HL-60 (cell line): ENCODE data around the gene SUN1.

Experiments
- DNase-seq, 2 experiments: peaks; one replicate each; pipeline ENCODE4 v3.0.0-alpha.2; 2010 to 2020; ENCODE audit warnings: low read depth in 1 of 2, low spot score in 1 of 2
- H3K27ac ChIP-seq: fragments of 250-450 bp; sonication (Bioruptor Pico); replicated peaks from 2 replicates; pipeline ENCODE4 v1.5.1; 2020; ENCODE audit warnings: mild to moderate bottlenecking, moderate library complexity
- H3K27me3 ChIP-seq: fragments of 250-450 bp; sonication (Bioruptor Pico); 2 replicates; pipeline ENCODE4 v1.5.1; 2021; ENCODE audit warnings: mild to moderate bottlenecking, moderate library complexity; ENCODE audit not compliant: insufficient read depth, poor library complexity, severe bottlenecking
- H3K4me3 ChIP-seq: replicated peaks from 2 replicates; pipeline ENCODE4 v1.5.1; 2011; ENCODE audit warnings: mild to moderate bottlenecking, control low read depth, low read length; ENCODE audit not compliant: insufficient read depth
- CTCF ChIP-seq: IDR thresholded peaks from one replicate; pipeline ENCODE4 v1.5.1; 2011; ENCODE audit warnings: low read length, control low read depth, inconsistent platforms; ENCODE audit not compliant: insufficient read depth
- GABPA ChIP-seq: IDR thresholded peaks from 2 replicates; pipeline ENCODE4 v1.6.1; 2012; ENCODE audit warnings: low read depth
- POLR2AphosphoS5 ChIP-seq: IDR thresholded peaks from 2 replicates; pipeline ENCODE4 v1.6.1; 2012; ENCODE audit warnings: low read depth
- SPI1 ChIP-seq: IDR thresholded peaks from 2 replicates; pipeline ENCODE4 v1.6.1; 2012; ENCODE audit warnings: low read depth, mild to moderate bottlenecking, borderline replicate concordance
- TF ChIP-seq, protein P1 (sequence below): IDR thresholded peaks from 2 replicates; pipeline ENCODE4 v1.6.1; 2012; ENCODE audit warnings: low read depth; ENCODE audit not compliant: insufficient replicate concordance

Gene SUN1

GRCh38 chr7:910441-910861 lies 78.2 kb downstream of the SUN1 start:
- H3K27ac ChIP-seq, result peak overlapping the region; percentile 60
- no peak for DNase-seq
- TF ChIP-seq, protein P1, sequence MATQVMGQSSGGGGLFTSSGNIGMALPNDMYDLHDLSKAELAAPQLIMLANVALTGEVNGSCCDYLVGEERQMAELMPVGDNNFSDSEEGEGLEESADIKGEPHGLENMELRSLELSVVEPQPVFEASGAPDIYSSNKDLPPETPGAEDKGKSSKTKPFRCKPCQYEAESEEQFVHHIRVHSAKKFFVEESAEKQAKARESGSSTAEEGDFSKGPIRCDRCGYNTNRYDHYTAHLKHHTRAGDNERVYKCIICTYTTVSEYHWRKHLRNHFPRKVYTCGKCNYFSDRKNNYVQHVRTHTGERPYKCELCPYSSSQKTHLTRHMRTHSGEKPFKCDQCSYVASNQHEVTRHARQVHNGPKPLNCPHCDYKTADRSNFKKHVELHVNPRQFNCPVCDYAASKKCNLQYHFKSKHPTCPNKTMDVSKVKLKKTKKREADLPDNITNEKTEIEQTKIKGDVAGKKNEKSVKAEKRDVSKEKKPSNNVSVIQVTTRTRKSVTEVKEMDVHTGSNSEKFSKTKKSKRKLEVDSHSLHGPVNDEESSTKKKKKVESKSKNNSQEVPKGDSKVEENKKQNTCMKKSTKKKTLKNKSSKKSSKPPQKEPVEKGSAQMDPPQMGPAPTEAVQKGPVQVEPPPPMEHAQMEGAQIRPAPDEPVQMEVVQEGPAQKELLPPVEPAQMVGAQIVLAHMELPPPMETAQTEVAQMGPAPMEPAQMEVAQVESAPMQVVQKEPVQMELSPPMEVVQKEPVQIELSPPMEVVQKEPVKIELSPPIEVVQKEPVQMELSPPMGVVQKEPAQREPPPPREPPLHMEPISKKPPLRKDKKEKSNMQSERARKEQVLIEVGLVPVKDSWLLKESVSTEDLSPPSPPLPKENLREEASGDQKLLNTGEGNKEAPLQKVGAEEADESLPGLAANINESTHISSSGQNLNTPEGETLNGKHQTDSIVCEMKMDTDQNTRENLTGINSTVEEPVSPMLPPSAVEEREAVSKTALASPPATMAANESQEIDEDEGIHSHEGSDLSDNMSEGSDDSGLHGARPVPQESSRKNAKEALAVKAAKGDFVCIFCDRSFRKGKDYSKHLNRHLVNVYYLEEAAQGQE, result no peak
- TF ChIP-seq GABPA, result no peak
- no peak for TF ChIP-seq SPI1
- TF ChIP-seq CTCF, result no peak
- H3K4me3 ChIP-seq, result no peak overlapping the region
- H3K27me3 ChIP-seq, result no peaks in the 10 kb centered on the region

GRCh38 chr7:910931-911431 lies 78.7 kb downstream of the SUN1 start:
- DNase-seq, result no peak
- TF ChIP-seq, protein P1, result no peak
- TF ChIP-seq SPI1 (no peak), GABPA (no peak), CTCF (no peak), POLR2AphosphoS5 (no peak)
- H3K27ac ChIP-seq, result no peak overlapping the region
- H3K4me3 ChIP-seq, result no peak overlapping the region
- H3K27me3 ChIP-seq, result no peaks in the 10 kb centered on the region

GRCh38 chr7:911791-912480 lies 79.7 kb downstream of the SUN1 start:
- Histone ChIP-seq H3K4me3 (no peak overlapping the region), H3K27me3 (no peaks in the 10 kb centered on the region), H3K27ac (no peak overlapping the region)
- no peak for DNase-seq
- no peak for TF ChIP-seq CTCF
- no peak for TF ChIP-seq SPI1
- TF ChIP-seq, protein P1, result no peak
- no peak for TF ChIP-seq POLR2AphosphoS5
- TF ChIP-seq GABPA, result no peak
